Glutamatergic neuron (in vitro differentiated cells): Measurements from ENCODE around the gene LAMC1. TPM values are rescaled to one million over a fixed set of nuclear protein-coding genes. Genes with fewer than 3 reads are reported as not detected.

Experiments
- DNase-seq: peaks from one replicate; pipeline ENCODE4 v3.0.0; 2022
- H3K27ac Mint-ChIP-seq: one replicate; pipeline ENCODE4 v1.8.0; 2020; ENCODE audit warnings: mild to moderate bottlenecking, mixed read lengths, inconsistent platforms; ENCODE audit not compliant: unreplicated experiment
- H3K27me3 Mint-ChIP-seq: one replicate; pipeline ENCODE4 v1.8.0; 2020; ENCODE audit warnings: mild to moderate bottlenecking, moderate library complexity, mixed read lengths, inconsistent platforms; ENCODE audit not compliant: unreplicated experiment
- H3K36me3 Mint-ChIP-seq: one replicate; pipeline ENCODE4 v1.8.0; 2020; ENCODE audit warnings: mild to moderate bottlenecking, mixed read lengths, inconsistent platforms; ENCODE audit not compliant: unreplicated experiment
- H3K4me1 Mint-ChIP-seq: one replicate; pipeline ENCODE4 v1.8.0; 2020; ENCODE audit warnings: mild to moderate bottlenecking, low read depth, mixed read lengths, inconsistent platforms; ENCODE audit not compliant: unreplicated experiment
- H3K4me3 Mint-ChIP-seq: one replicate; pipeline ENCODE4 v1.8.0; 2020; ENCODE audit warnings: mild to moderate bottlenecking, mixed read lengths, inconsistent platforms; ENCODE audit not compliant: unreplicated experiment
- H3K9me3 Mint-ChIP-seq: one replicate; pipeline ENCODE4 v1.8.0; 2020; ENCODE audit warnings: mild to moderate bottlenecking, moderate library complexity, mixed read lengths, inconsistent platforms; ENCODE audit not compliant: unreplicated experiment
- CTCF ChIP-seq: fragments of 200-600 bp; sonication (generic); IDR thresholded peaks from one replicate; pipeline ENCODE4 v1.5.0; 2021; ENCODE audit not compliant: partially characterized antibody, unreplicated experiment
- total RNA-seq: library from RNA; stranded (reverse); fragmentation: NEBNext Ultra II Directional; extraction: Animal tissue kit (Norgen Biotek cat#: 25700); gene quantifications from one replicate; pipeline ENCODE4 v1.2.1, GENCODE V29; 2021; ENCODE audit not compliant: unreplicated experiment

The LAMC1 gene
- total RNA-seq, 1 donor from 2014 or later, result 51.8 TPM

GRCh38 chr1:183142171-183142570, 119.0 kb downstream of the LAMC1 start:
- H3K27ac Mint-ChIP-seq, result no peak overlapping the region
- no peaks in the 10 kb centered on the region for H3K9me3 Mint-ChIP-seq
- DNase-seq, result no peak
- TF ChIP-seq CTCF, result no peak
- no peak overlapping the region for H3K4me3 Mint-ChIP-seq
- no peaks in the 10 kb centered on the region for H3K27me3 Mint-ChIP-seq
- H3K4me1 Mint-ChIP-seq, result no peaks in the 10 kb centered on the region
- no peaks in the 10 kb centered on the region for H3K36me3 Mint-ChIP-seq

GRCh38 chr1:183143576-183144315, 120.5 kb downstream of the LAMC1 start:
- Mint-ChIP-seq H3K36me3 (no peaks in the 10 kb centered on the region), H3K27me3 (no peaks in the 10 kb centered on the region), H3K9me3 (no peaks in the 10 kb centered on the region), H3K4me3 (no peak overlapping the region), H3K4me1 (no peaks in the 10 kb centered on the region), H3K27ac (no peak overlapping the region)
- no peak for DNase-seq
- no peak for TF ChIP-seq CTCF

- Mint-ChIP-seq H3K27ac (no peak overlapping the region), H3K4me1 (no peaks in the 10 kb centered on the region), H3K9me3 (no peaks in the 10 kb centered on the region), H3K4me3 (no peak overlapping the region), H3K36me3 (no peaks in the 10 kb centered on the region), H3K27me3 (no peaks in the 10 kb centered on the region)
- DNase-seq, result no peak
- no peak for TF ChIP-seq CTCF
Measured at GRCh38 chr1:183144752-183145151, 121.5 kb downstream of the LAMC1 start.

- no peaks in the 10 kb centered on the region for H3K9me3 Mint-ChIP-seq
- no peak overlapping the region for H3K27ac Mint-ChIP-seq
- TF ChIP-seq CTCF, result no peak
- H3K27me3 Mint-ChIP-seq, result no peaks in the 10 kb centered on the region
- no peaks in the 10 kb centered on the region for H3K4me1 Mint-ChIP-seq
- H3K4me3 Mint-ChIP-seq, result no peak overlapping the region
- H3K36me3 Mint-ChIP-seq, result no peaks in the 10 kb centered on the region
- no peak for DNase-seq
Measured at GRCh38 chr1:183147735-183148134, 124.5 kb downstream of the LAMC1 start.

GRCh38 chr1:183148599-183148998, 125.4 kb downstream of the LAMC1 start:
- Mint-ChIP-seq H3K27me3 (no peaks in the 10 kb centered on the region), H3K4me3 (no peak overlapping the region), H3K36me3 (no peaks in the 10 kb centered on the region), H3K9me3 (no peaks in the 10 kb centered on the region), H3K27ac (no peak overlapping the region), H3K4me1 (no peaks in the 10 kb centered on the region)
- no peak for DNase-seq
- TF ChIP-seq CTCF, result no peak
